ENCODE data around the gene SLC27A4.

SLC27A4 gene

DNA sequence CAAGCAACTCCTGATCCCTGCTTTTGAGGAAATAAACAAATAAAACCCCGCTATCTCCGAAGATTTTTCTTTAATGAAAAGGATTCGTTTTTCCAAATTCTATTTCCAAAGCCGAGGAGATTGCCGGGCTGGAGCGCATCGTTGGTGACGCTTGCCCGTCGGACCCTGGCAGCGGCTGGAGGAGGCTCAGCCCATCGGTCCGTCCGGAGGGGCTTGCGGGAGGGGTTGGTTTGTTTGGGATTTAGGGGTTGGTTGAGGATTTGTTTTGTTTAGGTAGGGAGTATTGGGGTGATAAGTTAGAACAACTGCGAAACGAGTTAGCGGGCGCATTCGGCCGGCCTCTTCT lies 51.6 kb downstream of the SLC27A4 start:
- in situ Hi-C loops (cut with HindIII; ENCODE audit: low pct_ligation_motif_present, low sequenced_read_pairs) = no loop called here
- peaks cover 31% of the 10 kb centered on the region for H3K27me3 ChIP-seq (replicated peaks)
- TF ChIP-seq CTCF (IDR thresholded peaks at IDR 0.05; ENCODE audit: low read depth, low read length, missing control alignments) = no peak
- no peak overlapping the region for H3K27ac ChIP-seq
- DNase-seq = no peak
- H3K4me3 ChIP-seq (ENCODE audit: low read depth, low read length) = no peak overlapping the region
- peaks cover 17% of the 10 kb centered on the region for H3K36me3 ChIP-seq (replicated peaks)

GRCh38 chr9:128392302-128393144 lies 52.2 kb downstream of the SLC27A4 start:
- H3K4me3 ChIP-seq (ENCODE audit: low read depth, low read length) = no peak overlapping the region
- in situ Hi-C loops (cut with HindIII; ENCODE audit: low pct_ligation_motif_present, low sequenced_read_pairs) = no loop called here
- DNase-seq = no peak
- peaks cover 37% of the 10 kb centered on the region for H3K27me3 ChIP-seq (replicated peaks)
- no peak overlapping the region for H3K27ac ChIP-seq
- H3K36me3 ChIP-seq (replicated peaks) = peaks cover 13% of the 10 kb centered on the region
- TF ChIP-seq CTCF (IDR thresholded peaks at IDR 0.05; ENCODE audit: low read depth, low read length, missing control alignments) = no peak

DNA sequence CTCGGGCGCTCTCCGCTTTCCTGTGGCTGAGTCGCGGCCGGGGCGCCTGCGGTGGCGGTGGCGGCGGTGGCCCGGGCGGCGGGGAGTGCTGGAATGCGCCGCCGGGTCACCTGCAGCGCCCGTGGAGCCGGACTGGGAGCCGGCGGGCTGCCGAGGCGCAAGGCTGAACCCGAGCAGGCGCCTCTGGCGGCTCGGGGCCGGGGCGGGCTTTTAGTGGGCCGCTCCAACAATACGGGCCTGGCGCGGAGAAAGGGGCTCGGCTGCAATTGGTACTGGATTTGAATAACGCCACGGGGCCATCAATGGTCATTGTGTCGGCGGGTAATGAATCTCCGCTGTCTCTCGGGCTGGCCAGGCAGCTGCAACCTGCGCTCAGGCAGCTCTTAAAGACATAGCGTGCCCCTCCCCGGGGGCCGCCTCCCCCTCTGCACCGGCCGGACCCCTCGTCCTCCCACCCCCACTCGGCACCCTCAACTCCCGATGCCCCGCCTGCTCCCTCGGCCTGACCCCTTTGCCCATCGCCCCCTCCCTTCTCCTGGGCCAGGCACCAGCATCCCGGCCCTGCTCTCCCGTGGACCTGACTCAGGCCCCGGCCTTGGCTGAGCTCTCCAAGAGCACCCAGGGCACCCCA lies 52.9 kb downstream of the SLC27A4 start:
- Histone ChIP-seq H3K27me3 (replicated peaks) (peaks cover 40% of the 10 kb centered on the region), H3K36me3 (replicated peaks) (peaks cover 8% of the 10 kb centered on the region), H3K27ac (no peak overlapping the region), H3K4me3 (ENCODE audit: low read depth, low read length) (no peak overlapping the region)
- in situ Hi-C loops (cut with HindIII; ENCODE audit: low pct_ligation_motif_present, low sequenced_read_pairs) = no loop called here
- no peak for DNase-seq
- no peak for TF ChIP-seq CTCF (IDR thresholded peaks at IDR 0.05; ENCODE audit: low read depth, low read length, missing control alignments)

GRCh38 chr9:128393970-128394369 lies 53.6 kb downstream of the SLC27A4 start:
- no peak for TF ChIP-seq CTCF (IDR thresholded peaks at IDR 0.05; ENCODE audit: low read depth, low read length, missing control alignments)
- H3K36me3 ChIP-seq (replicated peaks) = peaks cover 6% of the 10 kb centered on the region
- no peak for DNase-seq
- no peak overlapping the region for H3K4me3 ChIP-seq (ENCODE audit: low read depth, low read length)
- in situ Hi-C loops (cut with HindIII; ENCODE audit: low pct_ligation_motif_present, low sequenced_read_pairs) = no loop called here
- no peak overlapping the region for H3K27ac ChIP-seq
- H3K27me3 ChIP-seq (replicated peaks) = peaks cover 40% of the 10 kb centered on the region

GRCh38 chr9:128394379-128395168 lies 54.2 kb downstream of the SLC27A4 start:
- Histone ChIP-seq H3K4me3 (ENCODE audit: low read depth, low read length) (no peak overlapping the region), H3K27ac (no peak overlapping the region), H3K36me3 (replicated peaks) (no peaks in the 10 kb centered on the region), H3K27me3 (replicated peaks) (peaks cover 40% of the 10 kb centered on the region)
- no peak for DNase-seq
- in situ Hi-C loops (cut with HindIII; ENCODE audit: low pct_ligation_motif_present, low sequenced_read_pairs) = no loop called here
- TF ChIP-seq CTCF (IDR thresholded peaks at IDR 0.05; ENCODE audit: low read depth, low read length, missing control alignments) = no peak

Measured in brain microvascular endothelial cell (primary cell).